ENCODE measurements around the gene CDK5. TPM values are rescaled to one million over a fixed set of nuclear protein-coding genes. Genes with fewer than 3 reads are reported as not detected.

The CDK5 gene
- total RNA-seq, 1 experiment from 2014 or later: 34.3 TPM

- H3K9me3 ChIP-seq (replicated peaks): no peaks in the 10 kb centered on the region
- H3K27me3 ChIP-seq: no peaks in the 10 kb centered on the region
- peaks cover 71% of the 10 kb centered on the region for H3K36me3 ChIP-seq
- no peak overlapping the region for H3K4me3 ChIP-seq
- no peak overlapping the region for H3K27ac ChIP-seq
- H3K4me1 ChIP-seq: peaks cover 16% of the 10 kb centered on the region
- DNase-seq: no peak
These were observed 13.6 kb upstream of the CDK5 start for GRCh38 chr7:151071032-151071866.

- H3K4me3 ChIP-seq: no peak overlapping the region
- H3K27ac ChIP-seq: no peak overlapping the region
- no peaks in the 10 kb centered on the region for H3K27me3 ChIP-seq
- no peaks in the 10 kb centered on the region for H3K9me3 ChIP-seq (replicated peaks)
- no peak for DNase-seq
- peaks cover 68% of the 10 kb centered on the region for H3K36me3 ChIP-seq
- H3K4me1 ChIP-seq: peaks cover 16% of the 10 kb centered on the region
These were observed 12.9 kb upstream of the CDK5 start for GRCh38 chr7:151070574-151070960.

GRCh38 chr7:151069841-151070573 lies 12.3 kb upstream of the CDK5 start:
- Histone ChIP-seq H3K36me3 (peaks cover 69% of the 10 kb centered on the region), H3K27ac (no peak overlapping the region), H3K27me3 (no peaks in the 10 kb centered on the region), H3K9me3 (replicated peaks) (no peaks in the 10 kb centered on the region), H3K4me1 (peaks cover 16% of the 10 kb centered on the region), H3K4me3 (no peak overlapping the region)
- no peak for DNase-seq

- Histone ChIP-seq H3K27ac (peak overlapping the region; percentile 33), H3K27me3 (no peaks in the 10 kb centered on the region), H3K9me3 (replicated peaks) (no peaks in the 10 kb centered on the region), H3K36me3 (peaks cover 64% of the 10 kb centered on the region), H3K4me1 (peaks cover 16% of the 10 kb centered on the region), H3K4me3 (no peak overlapping the region)
- DNase-seq: peak; percentile 58 to 69
These were observed 10.5 kb upstream of the CDK5 start for GRCh38 chr7:151068069-151068773.

- Histone ChIP-seq H3K27me3 (no peaks in the 10 kb centered on the region), H3K36me3 (peaks cover 53% of the 10 kb centered on the region), H3K4me1 (peaks cover 16% of the 10 kb centered on the region), H3K9me3 (replicated peaks) (no peaks in the 10 kb centered on the region), H3K4me3 (no peak overlapping the region), H3K27ac (no peak overlapping the region)
- DNase-seq: no peak
These were observed 8.7 kb upstream of the CDK5 start for GRCh38 chr7:151066273-151066974.

GRCh38 chr7:151065516-151065915 lies 7.8 kb upstream of the CDK5 start:
- Histone ChIP-seq H3K9me3 (replicated peaks) (no peaks in the 10 kb centered on the region), H3K4me3 (no peak overlapping the region), H3K27ac (no peak overlapping the region), H3K27me3 (no peaks in the 10 kb centered on the region), H3K4me1 (peaks cover 20% of the 10 kb centered on the region), H3K36me3 (peaks cover 47% of the 10 kb centered on the region)
- DNase-seq: no peak

- H3K9me3 ChIP-seq (replicated peaks): no peaks in the 10 kb centered on the region
- no peaks in the 10 kb centered on the region for H3K27me3 ChIP-seq
- peaks cover 42% of the 10 kb centered on the region for H3K36me3 ChIP-seq
- H3K4me1 ChIP-seq: peaks cover 20% of the 10 kb centered on the region
- H3K27ac ChIP-seq: no peak overlapping the region
- DNase-seq: no peak
- no peak overlapping the region for H3K4me3 ChIP-seq
These were observed 7.3 kb upstream of the CDK5 start for GRCh38 chr7:151064993-151065392.

- Histone ChIP-seq H3K4me3 (no peak overlapping the region), H3K9me3 (replicated peaks) (no peaks in the 10 kb centered on the region), H3K27me3 (no peaks in the 10 kb centered on the region), H3K36me3 (peaks cover 36% of the 10 kb centered on the region), H3K4me1 (peaks cover 20% of the 10 kb centered on the region), H3K27ac (no peak overlapping the region)
- DNase-seq: no peak
These were observed 6.8 kb upstream of the CDK5 start for GRCh38 chr7:151064454-151064853.

- DNase-seq: no peak
- Histone ChIP-seq H3K27me3 (no peaks in the 10 kb centered on the region), H3K27ac (no peak overlapping the region), H3K4me3 (no peak overlapping the region), H3K4me1 (peaks cover 20% of the 10 kb centered on the region), H3K36me3 (peaks cover 27% of the 10 kb centered on the region), H3K9me3 (replicated peaks) (no peaks in the 10 kb centered on the region)
These were observed 5.5 kb upstream of the CDK5 start for GRCh38 chr7:151063212-151063561.

GRCh38 chr7:151062399-151063211 lies 4.9 kb upstream of the CDK5 start:
- no peak for DNase-seq
- Histone ChIP-seq H3K27me3 (no peaks in the 10 kb centered on the region), H3K4me3 (no peak overlapping the region), H3K4me1 (peaks cover 16% of the 10 kb centered on the region), H3K36me3 (peaks cover 27% of the 10 kb centered on the region), H3K9me3 (replicated peaks) (no peaks in the 10 kb centered on the region), H3K27ac (no peak overlapping the region)

- no peak for DNase-seq
- H3K9me3 ChIP-seq (replicated peaks): no peaks in the 10 kb centered on the region
- no peak overlapping the region for H3K4me3 ChIP-seq
These were observed 4.4 kb upstream of the CDK5 start for GRCh38 chr7:151062111-151062398.

GRCh38 chr7:151061213-151062110 lies 3.8 kb upstream of the CDK5 start:
- H3K9me3 ChIP-seq (replicated peaks): no peaks in the 10 kb centered on the region
- H3K27me3 ChIP-seq: no peaks in the 10 kb centered on the region
- peaks cover 5% of the 10 kb centered on the region; the same call in 1 of the 2 replicates for H3K4me1 ChIP-seq
- H3K27ac ChIP-seq: no peak overlapping the region
- H3K4me3 ChIP-seq: no peak overlapping the region
- peaks cover 17% of the 10 kb centered on the region for H3K36me3 ChIP-seq
- no peak for DNase-seq

More at GRCh38 chr7:151062111-151062398, 4.4 kb upstream of the CDK5 start:
- H3K27ac ChIP-seq: no peak overlapping the region
- no peaks in the 10 kb centered on the region for H3K27me3 ChIP-seq
- peaks cover 11% of the 10 kb centered on the region; the same call in 1 of the 2 replicates for H3K4me1 ChIP-seq
- H3K36me3 ChIP-seq: peaks cover 23% of the 10 kb centered on the region

Data from SJCRH30 (cell line).